ENCODE data around the gene ARID4B. TPM values are rescaled to one million over a fixed set of nuclear protein-coding genes. Genes with fewer than 3 reads are reported as not detected.

ARID4B gene
- total RNA-seq, 1 donor from 2014 or later = 23.0 TPM

DNA sequence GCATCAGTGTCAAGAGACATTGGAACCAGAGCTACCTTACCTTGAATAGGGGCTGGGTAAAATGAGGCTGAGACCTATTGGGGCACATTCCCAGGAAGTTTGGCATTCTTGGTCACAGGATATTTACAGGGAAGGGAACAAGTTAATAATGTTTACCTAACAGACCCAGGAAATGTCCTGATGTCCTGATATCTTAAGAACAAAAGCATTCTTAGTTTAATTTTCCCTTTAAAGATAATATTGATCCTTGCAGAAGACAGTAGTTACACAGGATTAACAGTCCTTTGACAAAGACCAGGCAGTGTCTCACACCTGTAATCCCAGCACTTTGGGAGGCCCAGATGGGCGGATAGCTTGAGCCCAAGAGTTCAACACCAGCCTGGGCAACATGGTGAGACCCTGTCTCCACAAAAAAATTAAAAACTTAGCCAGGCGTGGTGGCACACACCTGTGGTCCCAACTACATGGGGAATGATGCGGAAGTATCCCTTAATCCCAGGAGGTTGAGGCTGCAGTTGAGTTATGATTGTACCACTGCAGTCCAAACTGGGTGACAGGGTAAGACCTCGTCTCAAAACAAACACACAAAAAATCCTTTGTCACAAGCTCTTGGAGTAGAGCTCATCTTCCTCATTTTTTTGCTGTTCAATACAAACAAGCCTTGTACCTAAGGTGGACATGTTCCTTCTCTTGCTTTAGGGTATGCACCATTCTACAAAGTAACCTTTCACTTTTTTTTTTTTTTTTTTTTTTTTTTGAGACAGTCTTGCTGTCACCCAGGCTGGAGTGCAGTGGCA, 198.0 kb downstream of the ARID4B start:
- no peak overlapping the region for H3K9ac ChIP-seq (ENCODE audit: low read depth in 1 of 3, low read length in 3 of 3)
- no peak overlapping the region for H3K27ac ChIP-seq (ENCODE audit: low read depth, low read length)
- no peaks in the 10 kb centered on the region for H3K27me3 ChIP-seq (ENCODE audit: control insufficient read depth in 3 of 3, insufficient read depth in 3 of 3, low read length in 3 of 3)
- H3K4me3 ChIP-seq (ENCODE audit: low read length in 3 of 3) = no peak overlapping the region
- H3K9me3 ChIP-seq (ENCODE audit: control insufficient read depth in 3 of 3, low read length in 3 of 3) = no peaks in the 10 kb centered on the region
- H3K4me1 ChIP-seq (ENCODE audit: control insufficient read depth in 3 of 3, insufficient read depth in 3 of 3, low read length in 3 of 3) = peaks cover 6 to 19% (median 11%) of the 10 kb centered on the region in 3 donors
- H3K36me3 ChIP-seq (ENCODE audit: control insufficient read depth in 3 of 3, insufficient read depth in 3 of 3, low read length in 3 of 3) = peaks cover 2 to 13% (median 11%) of the 10 kb centered on the region in 3 donors

DNA sequence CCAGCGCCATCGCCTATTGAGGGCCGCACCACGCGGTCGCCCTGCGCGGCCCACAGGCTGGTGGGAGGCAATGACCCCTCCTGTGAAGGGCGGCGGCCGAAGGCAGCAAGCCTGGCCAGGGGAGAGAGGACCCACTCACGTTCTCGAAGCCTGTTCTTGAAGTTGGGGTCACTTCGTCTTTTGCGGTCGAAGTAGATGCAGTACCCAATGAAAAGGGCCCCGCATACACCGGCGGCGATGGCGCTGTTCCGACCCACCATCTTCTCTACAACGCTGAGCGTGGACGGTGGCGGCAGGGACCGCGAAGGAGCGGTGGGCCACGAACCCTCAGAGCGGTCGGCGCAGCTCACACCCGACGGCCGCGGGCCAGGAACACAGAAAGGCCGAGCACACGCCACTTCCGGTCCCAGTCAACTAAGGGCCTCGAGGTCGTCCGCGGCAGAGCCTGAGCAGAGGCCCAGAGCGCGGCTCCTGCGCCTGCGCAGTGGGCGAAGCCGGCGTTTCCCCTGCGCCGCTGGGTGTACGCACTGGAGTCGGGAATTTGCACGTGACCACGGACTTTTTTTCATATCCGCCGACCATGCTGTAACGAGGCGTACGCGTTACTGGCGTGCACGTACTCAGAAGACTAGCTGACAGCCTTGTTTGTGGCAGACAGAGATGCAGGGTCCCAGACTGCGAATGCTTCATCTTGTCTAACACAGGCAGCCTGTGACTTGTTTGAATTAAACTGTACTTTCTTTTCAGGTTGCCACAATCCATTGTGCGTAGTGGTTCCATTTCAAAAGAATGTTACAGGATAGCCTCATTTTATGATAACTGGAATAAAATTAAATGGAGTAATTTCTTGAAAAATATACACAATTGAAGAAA, 199.3 kb downstream of the ARID4B start, which contains the start of gene TOMM20:
Gene TOMM20, minus strand, starts transcription at position 382 of the 873 bp plus-strand sequence. Its CDS starts 122 bp downstream, at position 260.
- H3K36me3 ChIP-seq (ENCODE audit: control insufficient read depth in 3 of 3, insufficient read depth in 3 of 3, low read length in 3 of 3) = peaks cover 2 to 11% (median 6%) of the 10 kb centered on the region in 3 donors
- peak within 1 kb of the TSS; percentile 81 to 99 (median 87) for H3K4me3 ChIP-seq (ENCODE audit: low read length in 3 of 3)
- peak within 1 kb of the TSS; percentile 88 for H3K27ac ChIP-seq (ENCODE audit: low read depth, low read length)
- H3K4me1 ChIP-seq (ENCODE audit: control insufficient read depth in 3 of 3, insufficient read depth in 3 of 3, low read length in 3 of 3) = peaks cover 6 to 19% (median 11%) of the 10 kb centered on the region in 3 donors
- H3K27me3 ChIP-seq (ENCODE audit: control insufficient read depth in 3 of 3, insufficient read depth in 3 of 3, low read length in 3 of 3) = no peaks in the 10 kb centered on the region
- H3K9me3 ChIP-seq (ENCODE audit: control insufficient read depth in 3 of 3, low read length in 3 of 3) = no peaks in the 10 kb centered on the region
- H3K9ac ChIP-seq (ENCODE audit: low read depth in 1 of 3, low read length in 3 of 3) = peak within 1 kb of the TSS; percentile 92 to 99 (median 98)

DNA sequence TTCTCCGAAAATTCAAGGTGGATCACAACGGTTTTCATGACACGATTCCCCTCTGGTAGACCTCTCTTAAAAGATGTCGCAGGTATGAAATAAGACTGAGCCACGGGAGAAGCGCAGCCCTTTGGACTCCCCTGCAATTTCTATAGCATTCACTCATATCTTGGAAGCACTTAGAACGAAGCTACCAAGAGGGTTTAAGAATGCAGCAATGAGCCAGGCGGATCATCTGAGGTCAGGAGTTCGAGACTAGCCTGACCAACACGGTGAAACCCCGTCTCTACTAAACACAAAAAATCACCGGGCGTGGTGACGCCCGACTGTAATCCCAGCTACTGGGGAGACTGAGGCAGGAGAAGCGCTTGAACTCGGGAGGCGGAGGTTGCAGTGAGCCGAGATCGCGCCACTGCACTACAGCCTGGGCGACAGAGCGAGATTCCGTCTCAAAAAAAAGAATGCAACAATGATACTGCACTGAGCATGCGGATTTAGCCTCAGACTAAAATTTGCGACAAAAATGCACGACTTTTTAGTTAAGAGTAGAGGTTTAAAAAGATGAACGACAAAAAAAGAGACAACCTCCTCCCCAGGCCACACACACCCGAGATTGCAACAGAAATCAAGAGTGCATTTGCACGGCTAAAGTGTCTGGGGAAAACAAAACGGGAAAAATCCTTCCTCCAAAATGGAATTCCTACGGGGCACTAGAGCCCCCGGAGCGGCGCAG, 200.1 kb downstream of the ARID4B start:
- H3K27ac ChIP-seq (ENCODE audit: low read depth, low read length) = peak overlapping the region; percentile 88
- no peaks in the 10 kb centered on the region for H3K27me3 ChIP-seq (ENCODE audit: control insufficient read depth in 3 of 3, insufficient read depth in 3 of 3, low read length in 3 of 3)
- no peaks in the 10 kb centered on the region for H3K9me3 ChIP-seq (ENCODE audit: control insufficient read depth in 3 of 3, low read length in 3 of 3)
- peak overlapping the region; percentile 81 to 99 (median 87) for H3K4me3 ChIP-seq (ENCODE audit: low read length in 3 of 3)
- H3K36me3 ChIP-seq (ENCODE audit: control insufficient read depth in 3 of 3, insufficient read depth in 3 of 3, low read length in 3 of 3) = peaks cover 2 to 8% (median 4%) of the 10 kb centered on the region in 3 donors
- H3K4me1 ChIP-seq (ENCODE audit: control insufficient read depth in 3 of 3, insufficient read depth in 3 of 3, low read length in 3 of 3) = peaks cover 6 to 19% (median 11%) of the 10 kb centered on the region in 3 donors
- H3K9ac ChIP-seq (ENCODE audit: low read depth in 1 of 3, low read length in 3 of 3) = peak overlapping the region; percentile 92 to 99 (median 98)

DNA sequence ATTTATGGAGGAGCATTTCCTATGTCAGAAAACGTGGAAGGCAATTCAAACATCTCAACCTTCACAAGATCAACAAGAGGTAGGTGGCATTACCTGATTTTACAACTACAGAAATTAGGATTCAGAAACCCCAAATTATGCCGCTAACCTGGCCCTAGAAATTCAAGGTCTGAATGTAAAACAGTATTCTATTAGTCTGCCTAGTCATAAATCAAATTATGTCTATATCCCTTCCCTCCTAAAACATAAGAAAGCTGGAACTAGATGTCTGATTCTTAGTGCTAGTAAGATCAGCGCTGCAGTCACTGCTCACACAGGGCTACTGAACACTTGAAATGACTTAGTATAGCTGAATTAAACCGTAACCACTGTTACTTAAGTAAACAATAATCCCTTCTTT, 200.8 kb downstream of the ARID4B start:
- Histone ChIP-seq H3K4me3 (ENCODE audit: low read length in 3 of 3) (peak overlapping the region; percentile 81 to 99 (median 87)), H3K36me3 (ENCODE audit: control insufficient read depth in 3 of 3, insufficient read depth in 3 of 3, low read length in 3 of 3) (peaks cover 2 to 8% (median 4%) of the 10 kb centered on the region in 3 donors), H3K4me1 (ENCODE audit: control insufficient read depth in 3 of 3, insufficient read depth in 3 of 3, low read length in 3 of 3) (peaks cover 6 to 19% (median 11%) of the 10 kb centered on the region in 3 donors), H3K9me3 (ENCODE audit: control insufficient read depth in 3 of 3, low read length in 3 of 3) (no peaks in the 10 kb centered on the region), H3K27me3 (ENCODE audit: control insufficient read depth in 3 of 3, insufficient read depth in 3 of 3, low read length in 3 of 3) (no peaks in the 10 kb centered on the region), H3K27ac (ENCODE audit: low read depth, low read length) (no peak overlapping the region), H3K9ac (ENCODE audit: low read depth in 1 of 3, low read length in 3 of 3) (peak overlapping the region; percentile 92 to 99 (median 98))

DNA sequence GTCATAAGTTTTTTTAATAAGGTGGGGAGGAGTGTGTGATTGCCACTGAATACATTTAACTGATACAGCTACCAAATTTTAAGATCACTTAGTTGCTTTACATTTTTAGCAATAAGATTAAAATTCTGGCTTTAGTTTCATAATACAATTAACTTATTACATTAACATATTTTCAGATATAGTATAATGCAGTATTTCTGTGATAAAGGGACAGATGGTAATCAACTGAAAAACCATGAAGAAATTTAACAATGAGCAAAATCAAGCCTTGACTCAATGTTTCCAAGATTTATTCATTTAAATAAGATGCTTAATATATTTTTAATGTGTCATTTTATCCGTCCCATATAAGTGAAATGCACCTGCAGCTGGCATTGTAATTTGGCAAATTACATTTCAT, 203.3 kb downstream of the ARID4B start:
- Histone ChIP-seq H3K4me3 (ENCODE audit: low read length in 3 of 3) (no peak overlapping the region), H3K27me3 (ENCODE audit: control insufficient read depth in 3 of 3, insufficient read depth in 3 of 3, low read length in 3 of 3) (no peaks in the 10 kb centered on the region), H3K9ac (ENCODE audit: low read depth in 1 of 3, low read length in 3 of 3) (no peak overlapping the region), H3K36me3 (ENCODE audit: control insufficient read depth in 3 of 3, insufficient read depth in 3 of 3, low read length in 3 of 3) (peaks cover 5 to 12% (median 5%) of the 10 kb centered on the region in 3 donors), H3K27ac (ENCODE audit: low read depth, low read length) (no peak overlapping the region), H3K4me1 (ENCODE audit: control insufficient read depth in 3 of 3, insufficient read depth in 3 of 3, low read length in 3 of 3) (peaks cover 6 to 19% (median 11%) of the 10 kb centered on the region in 3 donors), H3K9me3 (ENCODE audit: control insufficient read depth in 3 of 3, low read length in 3 of 3) (no peaks in the 10 kb centered on the region)

DNA sequence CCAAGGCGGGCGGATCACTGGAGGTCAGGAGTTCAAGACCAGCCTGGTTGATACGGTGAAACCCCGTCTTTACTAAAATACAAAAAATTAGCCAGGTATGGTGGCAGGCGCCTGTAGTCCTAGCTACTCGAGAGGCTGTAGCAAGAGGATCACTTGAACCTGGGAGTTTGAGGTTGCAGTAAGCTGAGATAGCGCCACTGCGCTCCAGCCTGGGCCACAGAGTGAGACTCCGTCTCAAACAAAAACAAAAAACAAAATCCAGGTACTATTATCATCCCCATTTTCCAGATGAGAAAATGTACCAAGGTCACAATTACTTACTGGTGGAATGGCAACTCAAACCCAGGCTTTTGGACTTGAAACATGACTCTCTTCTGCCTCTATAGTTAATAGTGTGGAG, 203.9 kb downstream of the ARID4B start:
- Histone ChIP-seq H3K36me3 (ENCODE audit: control insufficient read depth in 3 of 3, insufficient read depth in 3 of 3, low read length in 3 of 3) (peaks cover 6 to 16% (median 11%) of the 10 kb centered on the region in 3 donors), H3K9me3 (ENCODE audit: control insufficient read depth in 3 of 3, low read length in 3 of 3) (no peaks in the 10 kb centered on the region), H3K27ac (ENCODE audit: low read depth, low read length) (no peak overlapping the region), H3K9ac (ENCODE audit: low read depth in 1 of 3, low read length in 3 of 3) (no peak overlapping the region), H3K27me3 (ENCODE audit: control insufficient read depth in 3 of 3, insufficient read depth in 3 of 3, low read length in 3 of 3) (no peaks in the 10 kb centered on the region), H3K4me1 (ENCODE audit: control insufficient read depth in 3 of 3, insufficient read depth in 3 of 3, low read length in 3 of 3) (peaks cover 6 to 19% (median 11%) of the 10 kb centered on the region in 3 donors), H3K4me3 (ENCODE audit: low read length in 3 of 3) (no peak overlapping the region)

DNA sequence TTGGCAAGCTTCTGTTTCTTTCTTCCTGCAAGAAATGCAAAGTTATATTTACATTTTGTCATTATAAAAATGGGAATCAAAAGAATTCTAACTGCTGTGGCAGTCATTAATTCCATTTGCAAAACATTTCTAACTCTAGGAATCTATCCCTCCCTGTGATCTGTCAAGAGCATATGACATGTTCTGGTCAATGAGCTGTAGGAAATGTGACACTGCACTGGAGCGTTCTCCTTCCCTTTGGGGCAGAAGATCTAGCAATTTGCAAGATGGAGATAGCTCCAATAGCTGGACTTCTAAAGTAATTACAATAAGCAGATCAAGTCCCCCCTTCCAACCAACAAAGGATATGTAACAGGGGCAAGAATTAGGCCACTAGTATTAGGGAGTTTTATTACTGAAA, 205.6 kb downstream of the ARID4B start:
- Histone ChIP-seq H3K4me3 (ENCODE audit: low read length in 3 of 3) (no peak overlapping the region), H3K9ac (ENCODE audit: low read depth in 1 of 3, low read length in 3 of 3) (no peak overlapping the region), H3K27me3 (ENCODE audit: control insufficient read depth in 3 of 3, insufficient read depth in 3 of 3, low read length in 3 of 3) (no peaks in the 10 kb centered on the region), H3K36me3 (ENCODE audit: control insufficient read depth in 3 of 3, insufficient read depth in 3 of 3, low read length in 3 of 3) (peaks cover 19 to 32% (median 27%) of the 10 kb centered on the region in 3 donors), H3K27ac (ENCODE audit: low read depth, low read length) (no peak overlapping the region), H3K9me3 (ENCODE audit: control insufficient read depth in 3 of 3, low read length in 3 of 3) (no peaks in the 10 kb centered on the region), H3K4me1 (ENCODE audit: control insufficient read depth in 3 of 3, insufficient read depth in 3 of 3, low read length in 3 of 3) (peaks cover 4 to 9% (median 8%) of the 10 kb centered on the region in 3 donors)

Small RNAs within 50 kb of the gene (small RNA-seq; reads per million reads assigned to genes)
- gene AL391994.1 (not detected), gene MIR4753 (not detected), gene SNORA14B (5.4 reads per million, percentile 90 among the genes with 10 or more reads in this experiment)

Other genes starting within 250 kb of the ARID4B start
- gene TOMM20, start 199.3 kb downstream of the ARID4B start, total RNA-seq = 67.8 TPM
- 24.5 TPM for gene RBM34, start 166.9 kb downstream of the ARID4B start, total RNA-seq
- gene GGPS1, start 391 bp upstream of the ARID4B start, total RNA-seq = 15.1 TPM
- 32.9 TPM for gene TBCE, start 39.2 kb upstream of the ARID4B start, total RNA-seq
- gene B3GALNT2, start 176.3 kb upstream of the ARID4B start, total RNA-seq = 48.5 TPM

All from skeletal muscle tissue (tissue), 5 donors.